KG1 (cell line): ENCODE measurements around the gene LRGUK.

Experiments used
- DNase-seq: peaks from one replicate; lab custom pipeline; 2025; lab: John Stamatoyannopoulos, UW

LRGUK gene

DNA sequence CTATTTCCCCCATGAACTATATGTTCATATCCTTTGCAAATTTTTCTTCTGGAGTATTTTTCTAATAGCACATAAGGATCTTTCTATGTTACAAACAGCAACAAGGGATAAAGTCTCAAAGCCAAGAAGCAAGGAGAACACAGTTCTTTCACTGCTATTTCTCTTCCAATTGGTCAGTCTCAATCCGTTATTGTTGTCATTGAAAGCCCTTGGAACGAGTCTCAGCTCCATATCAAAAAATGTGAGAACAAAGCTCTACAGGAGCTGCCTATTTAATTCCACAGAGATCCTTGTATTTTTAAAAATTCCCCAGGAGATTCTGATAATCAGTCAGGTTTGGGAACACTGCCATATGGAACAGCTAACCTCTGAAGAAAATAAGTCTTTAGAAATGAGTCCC lies 173.8 kb downstream of the LRGUK start:
- no peak for DNase-seq

DNA sequence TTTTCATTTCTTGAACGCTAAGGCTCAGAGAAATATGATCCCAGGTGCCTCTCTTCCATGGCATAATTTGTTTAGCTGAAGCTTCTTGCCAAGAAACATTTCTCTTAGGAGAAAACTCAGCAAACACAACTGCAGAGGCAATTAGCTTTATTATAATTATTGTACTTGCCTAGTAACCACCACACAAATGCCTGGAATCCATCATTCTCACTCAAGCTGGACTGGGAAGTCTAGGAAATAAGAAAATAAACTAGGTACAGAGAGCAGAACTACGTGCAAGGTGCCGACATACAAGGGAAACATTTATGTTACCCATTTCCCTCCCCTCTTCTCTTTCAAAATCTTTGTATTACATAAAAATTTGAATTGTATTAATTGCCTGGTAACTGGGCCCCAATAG lies 174.5 kb downstream of the LRGUK start:
- no peak for DNase-seq

DNA sequence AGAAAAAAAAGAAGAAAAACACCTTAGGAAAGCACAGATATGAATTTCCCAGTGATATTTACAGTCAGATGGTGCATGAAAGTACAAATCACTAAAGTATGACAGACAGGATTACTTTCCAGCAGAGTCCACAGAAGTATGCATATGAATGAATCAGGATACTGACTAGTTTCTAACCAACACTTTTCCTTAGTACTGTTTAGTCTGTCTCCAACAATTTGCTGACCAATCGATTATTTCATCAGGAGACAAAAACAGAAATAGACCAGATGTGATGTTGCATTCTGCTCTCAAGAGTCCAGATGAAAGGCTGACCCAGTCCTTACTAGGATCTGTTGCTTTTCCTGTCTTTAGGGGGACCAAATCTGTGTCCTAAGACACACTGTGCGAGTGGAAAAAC lies 175.0 kb downstream of the LRGUK start:
- no peak for DNase-seq

DNA sequence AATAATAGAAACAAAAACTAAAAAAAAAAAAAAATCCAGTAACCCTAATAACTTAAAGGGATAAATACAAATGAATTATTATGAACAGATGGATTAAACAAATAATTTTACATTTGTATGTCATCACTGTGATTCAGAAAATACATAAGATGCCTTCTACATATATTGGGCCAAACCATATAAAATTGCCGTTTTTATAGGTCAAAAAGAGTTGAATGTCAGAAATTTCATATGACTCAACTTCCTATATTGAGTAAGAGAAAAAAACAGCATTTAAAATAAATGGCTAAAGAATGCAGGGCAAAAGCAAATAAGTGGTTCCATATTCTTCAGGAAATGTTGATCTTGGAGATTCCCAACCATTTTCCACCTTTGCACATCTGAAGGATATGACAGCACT lies 180.2 kb downstream of the LRGUK start:
- DNase-seq: no peak

DNA sequence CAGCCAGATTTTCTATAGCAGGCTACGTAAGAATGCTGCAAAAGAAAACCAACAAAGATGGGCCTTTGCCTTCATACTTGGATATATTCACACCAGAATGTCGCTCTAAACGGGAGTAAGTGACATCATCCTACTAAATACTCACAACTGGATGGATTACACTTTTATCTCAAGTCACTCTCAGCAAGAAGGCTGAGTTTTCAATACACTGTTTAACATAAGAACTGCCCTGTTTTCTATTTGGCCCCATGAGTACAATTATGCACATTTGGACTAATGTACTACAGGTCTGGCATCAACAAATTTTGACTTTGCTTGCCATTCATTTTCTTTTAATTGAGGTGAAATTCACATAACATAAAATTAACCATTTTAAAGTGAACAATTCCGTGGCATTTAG lies 181.4 kb downstream of the LRGUK start:
- DNase-seq: no peak

DNA sequence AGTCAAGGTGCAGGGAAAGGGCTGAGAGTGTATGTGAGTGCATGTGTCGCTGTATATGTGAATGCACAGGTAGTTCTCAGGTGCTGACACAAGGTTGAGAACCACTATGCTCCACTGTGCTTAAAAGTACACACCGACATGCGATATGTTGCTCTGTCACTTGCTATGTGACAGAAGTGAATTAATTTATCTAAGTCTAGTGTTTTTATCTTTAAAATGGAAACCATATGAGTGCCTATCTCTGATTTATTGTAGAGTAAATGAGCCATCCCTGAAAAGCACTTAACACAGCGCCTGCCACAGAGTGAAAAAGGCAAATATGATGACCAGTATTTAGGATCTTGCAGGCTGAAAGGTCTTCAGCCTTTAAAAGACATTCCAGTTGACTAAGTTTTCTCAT lies 184.7 kb downstream of the LRGUK start:
- DNase-seq: no peak

DNA sequence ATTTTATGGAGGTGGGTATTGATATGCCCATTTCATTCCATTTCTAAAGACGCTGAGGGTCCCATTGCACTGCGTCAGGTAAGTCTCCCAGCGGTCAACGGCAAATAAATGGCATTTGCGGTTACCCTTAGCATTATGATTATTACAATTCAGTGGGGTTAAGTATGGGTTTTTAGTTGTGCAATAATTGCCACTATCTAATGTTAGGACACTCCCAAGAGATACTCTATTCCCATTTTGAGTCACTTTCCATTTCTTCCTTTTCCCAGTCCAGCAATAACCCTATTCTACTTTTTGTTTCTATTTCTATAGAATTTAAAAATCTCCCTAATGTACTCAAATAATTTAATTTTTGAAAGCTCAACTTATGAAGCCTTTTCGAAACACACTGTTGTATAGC lies 185.6 kb downstream of the LRGUK start:
- no peak for DNase-seq

DNA sequence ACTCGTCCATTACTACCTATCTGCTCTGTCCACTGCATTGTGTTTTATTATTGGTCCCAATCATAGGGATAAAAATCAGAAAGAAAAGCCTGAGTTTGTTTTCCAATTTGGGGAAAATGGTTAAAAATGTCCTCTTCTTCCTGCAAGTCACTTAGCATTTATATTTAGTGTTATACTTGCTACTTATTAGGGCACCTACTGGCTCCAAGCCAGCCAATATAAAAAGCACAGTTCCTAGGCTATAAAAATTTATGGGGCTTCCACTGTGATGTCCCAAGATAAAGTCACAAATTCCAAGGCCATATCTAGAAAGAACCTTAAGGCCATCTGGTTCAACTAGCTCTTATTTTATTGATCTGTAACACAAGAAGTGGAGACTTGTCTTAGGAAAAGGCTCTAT lies 186.4 kb downstream of the LRGUK start:
- DNase-seq: no peak
